GM20000 (cell line): ENCODE measurements around the gene KCNH4.

ENCODE experiments used
- DNase-seq: peaks from one replicate; pipeline ENCODE4 v3.0.0; 2012; ENCODE audit warnings: low spot score
- TF ChIP-seq, protein P1 (sequence below): IDR thresholded peaks from 2 replicates; pipeline ENCODE4 v1.5.1; 2012; ENCODE audit warnings: mild to moderate bottlenecking, control low read depth; ENCODE audit errors: extremely low read depth, missing control alignments

The KCNH4 gene

DNA sequence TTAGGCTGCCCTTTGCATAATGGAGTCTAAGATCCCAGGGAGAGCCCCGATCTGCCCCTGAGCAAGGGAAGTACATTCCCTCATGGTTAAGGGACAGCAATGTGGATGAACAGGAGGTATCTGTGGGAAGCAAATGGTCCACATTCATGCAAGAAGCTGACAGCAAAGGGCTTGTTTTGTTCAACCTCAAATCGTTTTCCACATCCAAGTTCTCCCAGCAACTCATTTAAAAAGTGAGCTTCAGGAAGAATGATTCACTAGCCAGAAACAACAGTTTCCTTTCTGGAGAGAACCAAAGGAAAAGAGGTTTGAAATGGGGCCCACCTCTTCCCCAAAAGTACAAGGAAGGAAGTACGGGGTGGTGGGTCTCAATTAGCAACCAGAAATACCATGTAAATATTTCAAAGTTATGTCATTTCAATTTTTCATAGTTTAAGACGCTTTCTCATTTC, 48.9 kb downstream of the KCNH4 start:
- TF ChIP-seq, protein P1, sequence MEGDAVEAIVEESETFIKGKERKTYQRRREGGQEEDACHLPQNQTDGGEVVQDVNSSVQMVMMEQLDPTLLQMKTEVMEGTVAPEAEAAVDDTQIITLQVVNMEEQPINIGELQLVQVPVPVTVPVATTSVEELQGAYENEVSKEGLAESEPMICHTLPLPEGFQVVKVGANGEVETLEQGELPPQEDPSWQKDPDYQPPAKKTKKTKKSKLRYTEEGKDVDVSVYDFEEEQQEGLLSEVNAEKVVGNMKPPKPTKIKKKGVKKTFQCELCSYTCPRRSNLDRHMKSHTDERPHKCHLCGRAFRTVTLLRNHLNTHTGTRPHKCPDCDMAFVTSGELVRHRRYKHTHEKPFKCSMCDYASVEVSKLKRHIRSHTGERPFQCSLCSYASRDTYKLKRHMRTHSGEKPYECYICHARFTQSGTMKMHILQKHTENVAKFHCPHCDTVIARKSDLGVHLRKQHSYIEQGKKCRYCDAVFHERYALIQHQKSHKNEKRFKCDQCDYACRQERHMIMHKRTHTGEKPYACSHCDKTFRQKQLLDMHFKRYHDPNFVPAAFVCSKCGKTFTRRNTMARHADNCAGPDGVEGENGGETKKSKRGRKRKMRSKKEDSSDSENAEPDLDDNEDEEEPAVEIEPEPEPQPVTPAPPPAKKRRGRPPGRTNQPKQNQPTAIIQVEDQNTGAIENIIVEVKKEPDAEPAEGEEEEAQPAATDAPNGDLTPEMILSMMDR = no peak
- DNase-seq = no peak

DNA sequence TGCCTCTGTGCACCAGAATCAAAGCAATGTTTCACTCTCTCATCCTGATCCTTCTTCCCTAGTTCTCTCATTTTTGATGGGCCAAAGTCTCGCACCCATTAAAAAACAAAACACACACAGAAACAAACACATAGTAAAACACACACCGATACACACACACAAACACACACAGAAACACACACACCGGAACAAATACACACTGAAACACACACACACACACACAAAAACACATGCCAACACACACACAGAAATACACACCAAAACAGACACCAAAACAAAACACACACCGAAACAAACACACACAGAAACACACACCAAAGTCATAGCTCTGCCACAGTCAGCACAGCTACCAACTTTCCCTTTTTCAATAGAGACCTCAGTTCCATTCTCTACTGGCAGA, 49.7 kb downstream of the KCNH4 start:
- TF ChIP-seq, protein P1 = no peak
- no peak for DNase-seq

DNA sequence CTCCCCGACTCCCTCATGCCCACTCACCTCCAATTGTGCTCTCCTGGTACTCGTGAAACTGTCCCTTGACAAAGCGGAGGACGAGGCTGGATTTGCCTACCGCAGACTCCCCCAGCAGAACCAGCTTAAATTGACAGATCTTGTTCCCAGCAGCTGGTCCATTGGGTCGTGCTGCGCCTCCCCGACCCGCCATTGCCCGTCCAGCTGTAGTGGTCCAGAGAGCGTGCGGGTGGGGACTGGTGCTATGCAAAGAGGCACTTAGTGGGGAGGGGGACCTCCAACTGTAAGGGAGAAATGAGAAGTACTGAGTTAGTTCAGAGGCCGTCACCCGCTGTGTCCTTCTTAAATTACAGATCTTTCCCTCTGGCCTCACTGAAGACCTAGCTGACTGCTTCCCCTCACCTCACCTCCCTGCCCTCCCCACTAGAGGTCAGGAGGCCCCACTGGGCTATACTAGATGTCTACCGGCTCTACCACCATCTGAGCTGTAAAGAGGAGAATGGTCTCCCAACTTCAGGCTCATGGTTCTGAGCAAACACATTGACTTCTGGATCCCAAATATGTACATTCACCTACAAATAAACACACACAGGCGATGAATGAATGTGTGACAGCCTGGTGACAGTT, 50.5 kb downstream of the KCNH4 start:
- no peak for DNase-seq
- TF ChIP-seq, protein P1 = no peak

DNA sequence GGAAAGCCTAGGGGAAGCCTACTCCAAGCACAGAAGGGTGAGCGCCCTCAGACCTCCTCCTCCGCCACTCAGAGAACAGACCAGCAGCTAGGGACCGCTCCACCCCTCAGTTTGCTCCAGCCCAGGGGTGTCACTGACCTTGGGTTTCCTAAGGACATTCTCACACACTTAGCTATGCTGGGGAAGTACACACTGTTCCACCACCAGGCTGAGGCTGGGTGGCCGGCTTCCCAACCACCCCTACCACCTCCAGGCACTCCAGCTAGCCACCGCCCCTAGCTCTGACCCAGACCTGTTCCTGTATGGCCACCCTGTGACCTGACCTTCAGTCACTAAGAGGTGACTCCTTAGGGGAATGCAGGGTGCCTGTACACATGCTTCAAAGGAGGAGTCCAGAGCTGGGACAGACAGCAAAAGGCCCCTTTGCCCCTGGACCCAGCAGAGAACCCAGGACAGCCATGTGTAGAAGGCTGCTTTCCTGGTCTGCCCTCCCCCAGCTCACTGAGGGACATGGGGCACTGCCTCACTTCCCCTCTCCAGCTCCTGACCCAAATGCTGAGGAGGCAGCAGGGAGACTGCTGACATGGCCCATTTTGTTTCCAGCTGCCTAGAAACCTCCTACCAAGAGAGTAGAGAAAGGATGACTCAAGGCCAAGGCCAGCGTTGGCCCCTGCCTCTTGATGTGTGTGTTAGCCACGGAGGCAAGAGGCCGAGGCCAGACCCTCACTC, 51.7 kb downstream of the KCNH4 start:
- TF ChIP-seq, protein P1 = no peak
- no peak for DNase-seq

- TF ChIP-seq, protein P1 = no peak
- DNase-seq = no peak
Measured at GRCh38 chr17:42127414-42127813, 53.5 kb downstream of the KCNH4 start.

- DNase-seq = no peak
- TF ChIP-seq, protein P1 = no peak
Measured at GRCh38 chr17:42126836-42127235, 54.1 kb downstream of the KCNH4 start.

DNA sequence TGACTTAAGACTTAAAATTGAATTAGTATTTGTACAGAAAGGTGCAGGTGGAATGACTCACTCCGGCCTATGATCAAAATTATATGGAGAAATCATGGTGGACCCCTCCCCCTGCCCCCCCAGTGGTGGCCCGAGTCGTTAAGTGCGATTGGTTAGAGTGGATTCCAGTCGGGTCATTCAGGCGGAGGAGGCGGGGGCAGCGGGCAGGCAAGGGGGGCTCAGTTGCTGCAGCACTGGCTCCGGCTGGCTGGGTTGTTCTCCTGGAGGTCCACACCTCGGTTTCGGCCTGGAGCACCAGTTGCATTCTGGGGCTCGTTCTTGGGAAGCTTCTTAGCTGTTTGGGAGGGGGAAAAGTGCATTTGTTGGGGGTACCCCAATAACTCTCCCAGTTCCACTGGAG, 55.4 kb downstream of the KCNH4 start:
- no peak for DNase-seq
- TF ChIP-seq, protein P1 = no peak
